ENCODE results near the gene CCL1.

The CCL1 gene

DNA sequence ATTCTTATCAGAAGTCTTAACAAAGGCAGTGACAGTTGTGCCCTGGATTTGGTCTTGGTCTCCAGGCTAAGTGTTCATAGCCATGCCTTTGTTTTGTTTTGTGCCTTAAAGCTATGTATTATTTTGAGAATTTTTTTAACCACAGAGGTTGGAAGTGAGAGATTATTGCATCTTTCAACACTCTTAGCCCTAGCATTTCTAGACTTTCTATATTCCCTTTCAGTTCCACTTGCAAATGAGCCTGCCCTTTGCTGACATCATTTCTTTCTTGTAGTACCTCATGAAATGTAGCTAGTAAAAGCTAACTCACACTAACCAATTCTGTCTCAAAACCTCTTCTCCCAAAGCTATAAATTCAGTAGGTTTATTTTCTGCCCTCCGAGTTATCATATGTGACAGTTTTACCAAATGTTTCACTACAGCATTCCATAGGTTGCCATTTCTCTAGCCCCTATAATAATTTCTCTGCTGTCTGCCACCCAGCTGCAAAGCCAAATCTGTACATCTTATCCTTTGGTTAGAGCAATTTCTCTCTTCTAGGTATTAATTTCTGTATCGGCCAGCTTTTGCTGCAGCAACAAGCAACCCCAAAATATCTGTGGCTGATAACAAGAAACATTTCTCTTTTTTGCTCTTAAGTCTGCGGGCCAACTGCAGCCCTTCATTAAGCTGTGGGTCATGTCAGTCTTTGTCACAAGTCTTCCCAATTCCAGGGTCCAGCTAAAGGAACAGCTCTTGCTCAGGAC, 14.2 kb upstream of the CCL1 start:
- H3K27me3 ChIP-seq (ENCODE audit: control insufficient read depth, insufficient read depth, low read length) = no peaks in the 10 kb centered on the region
- no peak overlapping the region for H3K4me3 ChIP-seq (ENCODE audit: low read length)
- H3K9ac ChIP-seq (ENCODE audit: low read length) = no peak overlapping the region
- no peak overlapping the region for H3K27ac ChIP-seq (ENCODE audit: low read depth, low read length)
- no peaks in the 10 kb centered on the region for H3K36me3 ChIP-seq (ENCODE audit: control insufficient read depth, insufficient read depth, low read length)
- no peaks in the 10 kb centered on the region for H3K4me1 ChIP-seq (ENCODE audit: control insufficient read depth, insufficient read depth, low read length)

DNA sequence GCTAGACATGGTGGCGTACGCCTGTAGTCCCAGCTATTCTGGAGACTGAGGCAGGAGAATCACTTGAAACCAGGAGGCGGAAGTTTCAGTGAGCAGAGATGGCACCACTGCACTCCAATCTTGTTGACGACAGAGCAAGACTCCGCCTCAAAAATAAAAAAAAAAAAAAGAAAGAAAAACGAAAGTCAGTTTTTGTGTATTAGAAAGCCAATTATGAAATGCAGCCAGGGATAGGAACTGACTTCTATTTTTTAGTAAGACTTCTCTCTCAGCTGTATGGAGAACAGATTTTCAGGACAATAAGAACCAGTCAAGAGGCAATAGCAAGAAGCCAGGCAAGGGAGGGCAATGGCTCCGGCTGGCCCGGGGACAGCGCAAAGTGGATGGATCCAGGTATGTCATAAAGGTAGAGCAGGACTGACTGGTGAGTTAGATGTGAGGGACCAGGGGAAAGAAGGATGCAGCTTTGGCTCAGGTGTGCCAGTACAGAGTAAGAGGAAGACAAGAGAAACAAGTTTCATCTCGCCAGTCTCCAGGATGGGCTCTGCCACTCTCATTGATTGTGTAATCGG, 12.5 kb upstream of the CCL1 start:
- Histone ChIP-seq H3K4me1 (ENCODE audit: control insufficient read depth, insufficient read depth, low read length) (no peaks in the 10 kb centered on the region), H3K27me3 (ENCODE audit: control insufficient read depth, insufficient read depth, low read length) (no peaks in the 10 kb centered on the region)

DNA sequence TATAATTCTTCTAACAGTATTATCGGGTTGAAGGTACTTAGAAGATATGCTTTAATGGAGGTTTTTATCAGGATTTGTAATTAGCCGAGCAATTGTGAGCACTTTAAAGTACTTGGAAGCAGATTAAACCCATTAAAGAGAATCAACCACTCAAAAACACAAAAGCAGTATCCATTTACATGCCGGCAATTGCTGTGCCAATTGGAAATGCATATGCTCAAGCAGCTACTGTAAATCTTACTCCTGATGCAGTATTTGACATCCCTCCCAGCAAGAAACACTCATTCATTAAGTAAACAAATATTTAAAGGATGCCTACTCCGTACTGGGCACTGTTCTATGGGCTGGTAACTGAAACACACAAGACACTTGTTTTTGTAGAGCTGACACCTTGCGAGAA, 11.4 kb upstream of the CCL1 start:
- Histone ChIP-seq H3K4me3 (ENCODE audit: low read length) (no peak overlapping the region), H3K27me3 (ENCODE audit: control insufficient read depth, insufficient read depth, low read length) (no peaks in the 10 kb centered on the region)

More for the DNA sequence above, 12.5 kb upstream of the CCL1 start:
- Histone ChIP-seq H3K36me3 (ENCODE audit: control insufficient read depth, insufficient read depth, low read length) (no peaks in the 10 kb centered on the region), H3K27ac (ENCODE audit: low read depth, low read length) (no peak overlapping the region), H3K9ac (ENCODE audit: low read length) (no peak overlapping the region), H3K4me3 (ENCODE audit: low read length) (no peak overlapping the region)

DNA sequence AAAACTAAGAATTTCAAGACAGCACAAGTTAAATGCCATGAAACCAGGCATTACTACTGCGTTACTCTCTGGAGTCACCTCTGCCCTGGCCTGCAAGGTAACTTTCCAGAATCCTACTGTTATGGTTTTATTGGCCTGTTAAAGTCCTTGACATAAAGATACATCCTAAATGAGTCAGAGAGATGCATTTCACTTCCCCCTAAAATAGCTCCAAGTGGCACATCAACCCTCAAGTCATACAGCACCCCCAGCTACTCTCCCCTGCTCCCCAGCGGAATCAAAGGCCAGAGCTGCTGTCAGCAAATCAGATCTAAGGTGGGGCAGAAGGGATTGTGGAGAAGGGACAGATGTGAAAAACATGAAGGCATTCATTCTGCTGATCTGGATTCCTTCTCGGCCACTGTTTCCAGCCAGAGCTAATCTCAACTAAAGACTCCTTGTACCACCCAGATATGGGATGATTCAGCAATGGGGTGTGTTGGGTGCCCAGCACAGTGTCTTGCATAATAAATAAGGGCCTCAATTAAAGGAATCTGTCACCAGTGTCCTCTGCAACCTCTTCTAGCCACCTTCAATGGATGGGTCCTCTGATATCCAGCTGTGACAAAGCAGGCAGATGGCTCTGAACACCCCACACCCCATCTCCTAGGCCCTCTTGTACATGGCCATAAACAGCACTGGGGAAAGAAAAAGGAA, 8.5 kb upstream of the CCL1 start:
- no peaks in the 10 kb centered on the region for H3K27me3 ChIP-seq (ENCODE audit: control insufficient read depth, insufficient read depth, low read length)
- no peaks in the 10 kb centered on the region for H3K4me1 ChIP-seq (ENCODE audit: control insufficient read depth, insufficient read depth, low read length)
- no peak overlapping the region for H3K4me3 ChIP-seq (ENCODE audit: low read length)
- H3K36me3 ChIP-seq (ENCODE audit: control insufficient read depth, insufficient read depth, low read length) = no peaks in the 10 kb centered on the region
- no peak overlapping the region for H3K27ac ChIP-seq (ENCODE audit: low read depth, low read length)
- no peak overlapping the region for H3K9ac ChIP-seq (ENCODE audit: low read length)

More for the DNA sequence above, 11.4 kb upstream of the CCL1 start:
- H3K4me1 ChIP-seq (ENCODE audit: control insufficient read depth, insufficient read depth, low read length) = no peaks in the 10 kb centered on the region
- no peak overlapping the region for H3K27ac ChIP-seq (ENCODE audit: low read depth, low read length)
- H3K36me3 ChIP-seq (ENCODE audit: control insufficient read depth, insufficient read depth, low read length) = no peaks in the 10 kb centered on the region
- no peak overlapping the region for H3K9ac ChIP-seq (ENCODE audit: low read length)

DNA sequence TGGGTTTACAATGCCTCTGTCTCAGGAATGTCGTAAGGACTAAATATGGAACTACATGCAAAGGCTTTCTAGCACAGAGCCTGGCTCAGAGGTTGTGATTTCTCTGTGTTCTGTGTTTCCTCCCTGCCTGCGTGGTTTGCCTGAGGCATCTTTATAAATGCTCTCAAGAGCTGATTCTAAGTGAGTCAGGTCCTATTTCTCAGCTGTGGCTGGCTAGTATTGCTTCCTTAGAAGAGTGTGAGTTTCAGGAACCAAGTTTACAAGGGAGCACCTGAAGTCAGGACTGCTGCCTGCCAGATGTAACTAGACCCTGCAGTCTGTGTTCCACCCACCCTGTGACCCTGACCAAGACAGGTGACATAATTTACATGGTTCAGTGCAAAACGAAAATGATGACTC, 8.0 kb upstream of the CCL1 start:
- Histone ChIP-seq H3K4me3 (ENCODE audit: low read length) (no peak overlapping the region), H3K27ac (ENCODE audit: low read depth, low read length) (no peak overlapping the region)

DNA sequence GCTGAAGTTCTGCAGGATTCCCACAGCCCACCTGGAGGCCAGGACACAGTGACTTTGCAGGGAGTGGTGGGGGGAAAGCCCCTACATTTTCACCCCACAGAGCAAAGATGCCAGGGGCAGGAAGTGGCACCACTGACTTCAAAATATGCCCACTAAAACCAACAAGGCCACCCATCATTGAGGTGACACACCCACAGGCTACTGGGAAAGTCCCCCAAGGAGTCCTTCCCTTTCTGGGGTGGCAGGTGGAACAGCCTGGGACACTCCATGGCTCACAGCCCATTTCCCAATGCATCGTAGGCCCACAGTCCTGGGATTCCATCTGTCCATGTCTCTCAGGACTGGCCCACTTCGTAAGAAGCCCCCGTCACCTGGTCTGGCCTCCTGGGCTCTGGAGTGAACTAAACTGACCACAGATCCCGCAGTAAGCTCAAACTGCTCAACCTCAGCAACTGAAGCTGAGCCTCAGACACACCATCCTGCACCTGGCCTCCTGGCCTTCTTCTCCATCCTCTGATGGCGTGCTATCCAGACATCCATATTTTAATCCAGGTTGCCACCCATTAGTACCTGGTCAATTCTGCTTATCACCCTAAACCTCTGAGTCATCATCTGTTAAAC, 7.5 kb upstream of the CCL1 start:
- H3K4me3 ChIP-seq (ENCODE audit: low read length) = no peak overlapping the region
- no peak overlapping the region for H3K27ac ChIP-seq (ENCODE audit: low read depth, low read length)
- H3K9ac ChIP-seq (ENCODE audit: low read length) = no peak overlapping the region
- no peaks in the 10 kb centered on the region for H3K4me1 ChIP-seq (ENCODE audit: control insufficient read depth, insufficient read depth, low read length)
- H3K36me3 ChIP-seq (ENCODE audit: control insufficient read depth, insufficient read depth, low read length) = no peaks in the 10 kb centered on the region
- no peaks in the 10 kb centered on the region for H3K27me3 ChIP-seq (ENCODE audit: control insufficient read depth, insufficient read depth, low read length)

More for the DNA sequence above, 8.0 kb upstream of the CCL1 start:
- H3K27me3 ChIP-seq (ENCODE audit: control insufficient read depth, insufficient read depth, low read length) = no peaks in the 10 kb centered on the region
- H3K9ac ChIP-seq (ENCODE audit: low read length) = no peak overlapping the region
- H3K4me1 ChIP-seq (ENCODE audit: control insufficient read depth, insufficient read depth, low read length) = no peaks in the 10 kb centered on the region
- no peaks in the 10 kb centered on the region for H3K36me3 ChIP-seq (ENCODE audit: control insufficient read depth, insufficient read depth, low read length)

DNA sequence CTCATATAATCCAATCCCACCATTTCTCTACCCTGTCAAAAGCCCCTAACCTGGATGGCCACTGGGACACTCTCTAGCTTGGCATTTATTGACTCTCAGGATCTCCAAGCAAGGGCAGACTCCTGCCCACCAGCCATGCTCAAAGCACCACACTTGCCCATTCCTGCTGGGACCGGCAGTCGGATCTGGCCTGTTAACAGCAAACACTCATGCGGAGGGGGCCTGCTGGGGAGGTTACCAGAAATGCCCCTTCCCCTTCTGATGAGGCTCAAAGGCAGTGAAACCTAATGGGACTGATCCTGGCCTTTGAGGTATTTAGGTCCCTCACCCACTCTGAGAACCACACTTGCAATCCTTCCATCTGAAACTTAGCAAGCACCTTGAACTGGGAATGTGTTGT, 6.5 kb upstream of the CCL1 start:
- no peaks in the 10 kb centered on the region for H3K4me1 ChIP-seq (ENCODE audit: control insufficient read depth, insufficient read depth, low read length)
- no peaks in the 10 kb centered on the region for H3K36me3 ChIP-seq (ENCODE audit: control insufficient read depth, insufficient read depth, low read length)
- no peak overlapping the region for H3K9ac ChIP-seq (ENCODE audit: low read length)
- no peak overlapping the region for H3K27ac ChIP-seq (ENCODE audit: low read depth, low read length)
- no peaks in the 10 kb centered on the region for H3K27me3 ChIP-seq (ENCODE audit: control insufficient read depth, insufficient read depth, low read length)
- H3K4me3 ChIP-seq (ENCODE audit: low read length) = no peak overlapping the region

DNA sequence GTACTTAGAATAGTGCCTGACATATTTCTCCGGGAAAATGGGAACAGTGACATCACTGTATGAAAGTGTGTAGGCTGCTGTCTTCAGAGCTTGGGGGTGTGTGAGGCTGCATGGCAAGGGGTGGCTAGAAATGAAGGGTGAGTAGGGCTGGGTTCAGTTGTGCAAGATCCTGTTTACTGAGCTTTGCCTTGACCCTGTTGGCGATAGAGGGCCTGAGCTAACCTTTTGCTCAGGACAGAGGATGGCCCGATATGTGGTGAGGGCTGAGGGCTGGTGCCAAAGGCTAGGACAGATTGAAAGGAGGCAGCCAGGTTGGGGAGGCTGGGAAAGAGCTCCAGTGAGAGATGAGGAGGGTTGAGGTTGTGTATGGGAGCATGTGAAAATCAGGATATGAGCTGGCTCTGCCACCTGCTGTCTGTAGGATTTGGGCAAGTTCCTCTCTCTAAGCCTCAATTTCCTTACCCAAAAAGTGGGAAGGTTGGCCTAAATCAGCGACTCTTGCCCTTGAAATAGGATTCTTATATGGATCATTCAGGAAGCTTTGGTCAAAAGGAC, 6.0 kb upstream of the CCL1 start:
- no peak overlapping the region for H3K4me3 ChIP-seq (ENCODE audit: low read length)
- H3K4me1 ChIP-seq (ENCODE audit: control insufficient read depth, insufficient read depth, low read length) = no peaks in the 10 kb centered on the region
- no peaks in the 10 kb centered on the region for H3K36me3 ChIP-seq (ENCODE audit: control insufficient read depth, insufficient read depth, low read length)
- no peaks in the 10 kb centered on the region for H3K27me3 ChIP-seq (ENCODE audit: control insufficient read depth, insufficient read depth, low read length)
- H3K9ac ChIP-seq (ENCODE audit: low read length) = no peak overlapping the region
- no peak overlapping the region for H3K27ac ChIP-seq (ENCODE audit: low read depth, low read length)

DNA sequence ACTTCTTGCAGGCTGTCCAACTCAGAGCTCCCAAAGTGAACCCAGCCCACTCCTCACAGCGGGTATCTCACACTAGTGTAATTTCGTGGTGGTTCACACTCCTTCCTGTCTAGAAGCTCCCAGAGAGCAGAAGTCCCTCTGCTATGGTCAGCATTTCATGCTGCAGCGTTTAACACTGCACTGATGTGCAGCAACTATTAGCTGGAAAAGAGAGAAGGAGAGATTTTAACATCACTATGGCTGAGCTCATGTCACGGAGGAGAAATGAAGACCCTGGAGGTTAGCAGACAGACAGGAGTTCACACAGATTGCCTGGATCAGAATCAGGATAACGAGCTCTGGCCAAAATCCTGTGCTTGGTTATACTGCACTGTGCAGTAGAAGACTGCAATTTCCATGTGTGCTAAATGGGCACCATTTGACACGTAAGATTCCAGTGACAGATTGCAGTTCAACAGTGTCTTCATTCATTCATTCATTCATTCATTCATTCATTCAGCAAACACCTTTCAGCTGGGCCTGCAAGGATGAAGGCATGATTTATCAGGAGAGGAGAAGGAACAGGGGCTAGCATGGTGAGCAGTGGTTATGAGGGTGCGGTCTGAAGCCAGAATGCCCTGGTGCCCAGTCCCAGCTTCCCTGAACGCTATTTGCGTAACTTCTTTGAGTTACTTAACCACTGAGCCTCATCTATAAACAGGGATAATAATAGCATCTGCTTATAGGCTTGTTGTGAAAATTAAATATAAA, 5.3 kb upstream of the CCL1 start:
- Histone ChIP-seq H3K27me3 (ENCODE audit: control insufficient read depth, insufficient read depth, low read length) (no peaks in the 10 kb centered on the region), H3K9ac (ENCODE audit: low read length) (no peak overlapping the region), H3K4me3 (ENCODE audit: low read length) (no peak overlapping the region), H3K4me1 (ENCODE audit: control insufficient read depth, insufficient read depth, low read length) (no peaks in the 10 kb centered on the region), H3K27ac (ENCODE audit: low read depth, low read length) (no peak overlapping the region), H3K36me3 (ENCODE audit: control insufficient read depth, insufficient read depth, low read length) (no peaks in the 10 kb centered on the region)

DNA sequence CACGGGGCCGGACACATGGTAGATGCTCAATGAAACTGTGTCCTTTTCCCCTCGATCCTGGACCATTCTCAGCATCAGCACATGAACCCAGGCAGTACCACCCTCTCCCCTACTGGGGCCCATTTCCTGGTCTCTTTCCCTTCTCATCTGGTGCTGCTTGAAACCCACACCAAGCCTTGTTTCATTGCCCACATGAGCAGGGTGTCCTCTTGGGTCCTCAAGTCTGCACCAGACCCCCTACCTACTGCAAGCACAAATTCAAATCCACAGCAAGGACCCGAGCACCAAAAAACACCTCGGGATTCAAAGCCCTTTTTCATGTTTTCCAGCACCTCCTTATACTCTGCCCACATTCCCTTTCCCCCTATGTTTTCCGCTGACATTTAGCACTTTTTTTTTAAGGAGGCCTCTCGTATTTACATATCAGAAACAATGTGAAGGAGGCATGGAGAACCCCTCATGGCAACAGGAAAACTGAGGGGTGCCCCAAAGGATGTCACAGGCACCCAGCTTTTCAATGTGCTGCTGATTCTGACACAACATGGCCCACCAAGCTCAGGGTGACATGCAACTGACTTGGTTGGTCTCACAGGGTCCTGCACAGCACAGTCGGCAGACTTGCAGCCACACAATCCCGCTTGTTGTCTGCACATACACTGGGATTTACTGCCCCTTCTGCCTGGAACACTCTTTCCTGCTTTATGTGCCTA, 4.6 kb upstream of the CCL1 start:
- H3K4me1 ChIP-seq (ENCODE audit: control insufficient read depth, insufficient read depth, low read length) = no peaks in the 10 kb centered on the region
- no peak overlapping the region for H3K4me3 ChIP-seq (ENCODE audit: low read length)
- H3K27me3 ChIP-seq (ENCODE audit: control insufficient read depth, insufficient read depth, low read length) = no peaks in the 10 kb centered on the region
- no peak overlapping the region for H3K9ac ChIP-seq (ENCODE audit: low read length)
- H3K27ac ChIP-seq (ENCODE audit: low read depth, low read length) = no peak overlapping the region
- no peaks in the 10 kb centered on the region for H3K36me3 ChIP-seq (ENCODE audit: control insufficient read depth, insufficient read depth, low read length)

DNA sequence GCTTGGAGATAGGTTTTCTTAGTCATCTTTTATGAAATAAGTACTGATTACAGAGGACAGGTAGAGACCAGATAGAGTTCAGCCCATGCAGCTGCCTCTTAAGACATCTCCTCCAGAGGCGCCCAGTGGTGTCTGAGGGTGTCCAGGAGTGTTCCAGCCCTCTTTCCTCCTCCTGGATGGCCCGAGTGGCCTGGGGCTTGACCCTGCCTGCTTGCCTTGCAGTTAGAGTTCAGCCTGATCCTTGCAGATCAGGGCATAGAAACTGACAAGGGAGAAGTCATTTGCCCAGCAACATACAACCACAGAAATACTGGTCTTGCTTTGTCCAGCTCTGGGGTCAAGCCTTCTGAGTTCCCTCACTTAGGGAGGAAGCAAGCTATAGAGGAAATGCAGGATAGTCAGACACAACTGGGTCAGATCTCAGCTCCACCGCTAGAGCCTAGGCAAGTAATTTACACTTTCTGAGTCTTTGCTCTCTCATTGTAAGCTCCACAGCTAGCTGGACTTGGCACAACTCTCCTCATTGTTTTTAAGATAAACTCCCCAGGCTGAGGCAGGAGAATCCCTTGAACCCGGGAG, 3.6 kb upstream of the CCL1 start:
- Histone ChIP-seq H3K4me1 (ENCODE audit: control insufficient read depth, insufficient read depth, low read length) (no peaks in the 10 kb centered on the region), H3K4me3 (ENCODE audit: low read length) (no peak overlapping the region), H3K27ac (ENCODE audit: low read depth, low read length) (no peak overlapping the region), H3K9ac (ENCODE audit: low read length) (no peak overlapping the region), H3K27me3 (ENCODE audit: control insufficient read depth, insufficient read depth, low read length) (no peaks in the 10 kb centered on the region), H3K36me3 (ENCODE audit: control insufficient read depth, insufficient read depth, low read length) (no peaks in the 10 kb centered on the region)

Measured in rectal smooth muscle tissue (tissue), 1 donor.